ENCODE results near the gene ARID1A.

Gene ARID1A

DNA sequence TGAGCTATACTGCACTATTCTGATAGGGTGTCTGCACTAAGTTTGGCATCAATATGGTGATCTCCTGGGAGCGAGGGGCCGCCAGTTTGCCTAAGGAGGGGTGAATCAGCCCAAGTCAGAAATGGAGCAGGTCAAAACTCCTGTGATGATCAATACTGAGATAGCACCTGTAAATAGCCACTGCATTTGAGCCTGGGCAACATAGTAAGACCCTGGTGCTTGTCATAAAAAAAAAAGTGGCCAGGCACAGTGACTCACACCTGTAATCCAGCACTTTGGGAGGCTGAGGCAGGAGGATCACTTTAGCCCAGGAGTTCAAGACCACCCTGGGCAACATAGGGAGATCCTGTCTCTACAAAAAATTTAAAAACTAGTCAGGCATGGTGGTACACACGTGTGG is 119.1 kb downstream of the ARID1A start:
- no peaks in the 10 kb centered on the region for H3K79me2 ChIP-seq (ENCODE audit: low read length)
- H3K4me3 ChIP-seq (ENCODE audit: low read length): no peak overlapping the region
- no peak overlapping the region for H3K27ac ChIP-seq (ENCODE audit: low read length)
- H3K9me3 ChIP-seq (ENCODE audit: insufficient read depth, low read length): no peaks in the 10 kb centered on the region
- H3K36me3 ChIP-seq (replicated peaks; ENCODE audit: low read depth, low read length): no peaks in the 10 kb centered on the region
- no peak overlapping the region for H3K4me2 ChIP-seq (ENCODE audit: low read length)
- no peak for TF ChIP-seq EZH2phosphoT487 (IDR thresholded peaks at IDR 0.05; ENCODE audit: low read depth)
- TF ChIP-seq, protein P1, sequence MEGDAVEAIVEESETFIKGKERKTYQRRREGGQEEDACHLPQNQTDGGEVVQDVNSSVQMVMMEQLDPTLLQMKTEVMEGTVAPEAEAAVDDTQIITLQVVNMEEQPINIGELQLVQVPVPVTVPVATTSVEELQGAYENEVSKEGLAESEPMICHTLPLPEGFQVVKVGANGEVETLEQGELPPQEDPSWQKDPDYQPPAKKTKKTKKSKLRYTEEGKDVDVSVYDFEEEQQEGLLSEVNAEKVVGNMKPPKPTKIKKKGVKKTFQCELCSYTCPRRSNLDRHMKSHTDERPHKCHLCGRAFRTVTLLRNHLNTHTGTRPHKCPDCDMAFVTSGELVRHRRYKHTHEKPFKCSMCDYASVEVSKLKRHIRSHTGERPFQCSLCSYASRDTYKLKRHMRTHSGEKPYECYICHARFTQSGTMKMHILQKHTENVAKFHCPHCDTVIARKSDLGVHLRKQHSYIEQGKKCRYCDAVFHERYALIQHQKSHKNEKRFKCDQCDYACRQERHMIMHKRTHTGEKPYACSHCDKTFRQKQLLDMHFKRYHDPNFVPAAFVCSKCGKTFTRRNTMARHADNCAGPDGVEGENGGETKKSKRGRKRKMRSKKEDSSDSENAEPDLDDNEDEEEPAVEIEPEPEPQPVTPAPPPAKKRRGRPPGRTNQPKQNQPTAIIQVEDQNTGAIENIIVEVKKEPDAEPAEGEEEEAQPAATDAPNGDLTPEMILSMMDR (IDR thresholded peaks at IDR 0.05; ENCODE audit: low read depth, low read length): no peak
- H3K4me1 ChIP-seq (ENCODE audit: low read length): no peaks in the 10 kb centered on the region
- no peaks in the 10 kb centered on the region for H4K20me1 ChIP-seq (ENCODE audit: insufficient read depth, low read length)
- H3K27me3 ChIP-seq (ENCODE audit: low read depth, low read length): no peaks in the 10 kb centered on the region
- H3K9ac ChIP-seq (ENCODE audit: low read length): no peak overlapping the region
- H2AFZ ChIP-seq (ENCODE audit: low read depth, low read length): no peak overlapping the region

DNA sequence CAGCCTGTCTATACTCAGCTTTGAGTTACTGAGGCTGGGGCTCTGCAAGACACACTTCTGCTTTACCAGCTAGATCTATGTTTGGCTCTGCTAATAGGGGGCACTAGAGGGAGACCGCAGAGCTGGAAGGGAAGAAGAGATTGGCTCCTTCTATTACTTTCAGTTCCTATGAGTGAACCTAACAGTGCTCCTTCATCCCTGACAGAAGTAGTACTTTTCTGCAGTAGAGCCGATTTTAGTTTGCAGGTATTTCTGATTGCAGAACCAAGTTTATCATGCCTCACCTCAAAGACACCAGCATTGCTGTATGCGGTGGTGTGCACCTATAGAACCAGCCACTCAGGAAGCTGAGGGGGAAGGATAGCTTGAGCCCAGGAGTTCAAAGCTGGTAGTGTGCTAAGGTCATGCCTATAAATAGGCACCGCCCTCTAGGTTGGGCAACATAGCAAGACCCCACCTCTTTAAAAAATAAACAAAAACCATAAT is 125.0 kb downstream of the ARID1A start:
- Histone ChIP-seq H2AFZ (ENCODE audit: low read depth, low read length) (peak overlapping the region; percentile 74; the same call in 1 of the 2 replicates), H3K4me2 (ENCODE audit: low read length) (peak overlapping the region; percentile 87), H3K9ac (ENCODE audit: low read length) (no peak overlapping the region), H3K9me3 (ENCODE audit: insufficient read depth, low read length) (no peaks in the 10 kb centered on the region), H3K4me3 (ENCODE audit: low read length) (peak overlapping the region; percentile 63), H3K27me3 (ENCODE audit: low read depth, low read length) (no peaks in the 10 kb centered on the region), H3K27ac (ENCODE audit: low read length) (peak overlapping the region; percentile 50), H3K4me1 (ENCODE audit: low read length) (peaks cover 15% of the 10 kb centered on the region), H4K20me1 (ENCODE audit: insufficient read depth, low read length) (no peaks in the 10 kb centered on the region), H3K79me2 (ENCODE audit: low read length) (no peaks in the 10 kb centered on the region), H3K36me3 (replicated peaks; ENCODE audit: low read depth, low read length) (no peaks in the 10 kb centered on the region)
- no peak for TF ChIP-seq EZH2phosphoT487 (IDR thresholded peaks at IDR 0.05; ENCODE audit: low read depth)
- TF ChIP-seq, protein P1 (IDR thresholded peaks at IDR 0.05; ENCODE audit: low read depth, low read length): peak; percentile 55

DNA sequence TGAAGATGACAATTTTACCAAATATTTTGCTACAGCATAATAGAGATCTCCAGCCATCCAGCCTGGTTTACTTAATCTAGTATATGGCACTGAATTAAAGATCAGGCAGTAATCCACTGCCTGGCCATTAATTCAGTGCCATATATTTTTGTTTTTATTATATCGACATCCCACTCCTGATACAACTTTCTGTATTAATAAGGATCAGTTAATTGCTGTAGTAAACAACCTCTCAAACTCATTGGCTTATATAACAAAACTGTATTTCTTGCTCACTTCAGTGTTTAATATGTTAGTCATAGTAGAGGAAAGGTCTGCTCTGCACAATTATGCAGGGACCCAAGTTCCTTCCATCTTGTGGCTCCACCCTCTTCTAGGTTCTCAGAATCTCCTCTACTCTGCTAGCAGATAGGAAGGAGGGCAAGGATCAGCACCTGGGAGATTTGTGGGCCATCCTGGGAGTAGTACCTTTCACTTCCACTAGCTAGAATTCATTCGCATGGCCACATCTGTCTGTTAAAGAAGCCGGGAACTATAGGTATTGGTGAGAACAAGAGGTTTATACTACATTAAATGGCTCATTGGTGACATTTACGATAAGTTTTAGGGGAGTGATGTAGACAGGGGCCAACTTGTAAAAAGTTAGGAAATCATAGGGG is 127.1 kb downstream of the ARID1A start:
- Histone ChIP-seq H3K79me2 (ENCODE audit: low read length) (peaks cover 16% of the 10 kb centered on the region), H3K9ac (ENCODE audit: low read length) (no peak overlapping the region), H3K4me1 (ENCODE audit: low read length) (peaks cover 23% of the 10 kb centered on the region)

DNA sequence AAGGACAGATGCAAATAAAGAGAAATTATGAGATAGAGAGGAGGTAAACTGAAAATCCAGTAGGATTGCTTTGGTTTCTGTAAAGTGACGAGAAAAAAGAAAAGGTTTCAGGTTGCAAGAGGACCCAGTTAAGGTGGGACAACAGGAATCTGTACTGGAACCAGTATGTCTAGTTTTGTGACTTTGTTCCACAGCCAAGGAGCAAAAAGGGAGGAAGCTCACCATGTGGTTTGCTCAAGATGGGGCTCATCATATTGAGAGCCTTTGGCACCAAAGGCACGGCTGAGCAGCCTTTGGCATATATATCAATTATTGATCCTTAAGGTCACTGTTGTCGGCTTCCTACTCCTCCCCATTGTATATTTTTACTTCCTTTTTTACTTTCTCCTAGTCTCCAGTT is 128.9 kb downstream of the ARID1A start:
- Histone ChIP-seq H3K4me2 (ENCODE audit: low read length) (no peak overlapping the region), H3K4me3 (ENCODE audit: low read length) (no peak overlapping the region), H3K9me3 (ENCODE audit: insufficient read depth, low read length) (no peaks in the 10 kb centered on the region), H3K36me3 (replicated peaks; ENCODE audit: low read depth, low read length) (peaks cover 9% of the 10 kb centered on the region), H4K20me1 (ENCODE audit: insufficient read depth, low read length) (peaks cover 7% of the 10 kb centered on the region), H3K9ac (ENCODE audit: low read length) (no peak overlapping the region), H2AFZ (ENCODE audit: low read depth, low read length) (no peak overlapping the region), H3K27ac (ENCODE audit: low read length) (no peak overlapping the region), H3K27me3 (ENCODE audit: low read depth, low read length) (no peaks in the 10 kb centered on the region), H3K4me1 (ENCODE audit: low read length) (peaks cover 35% of the 10 kb centered on the region), H3K79me2 (ENCODE audit: low read length) (peaks cover 34% of the 10 kb centered on the region)
- no peak for TF ChIP-seq EZH2phosphoT487 (IDR thresholded peaks at IDR 0.05; ENCODE audit: low read depth)
- TF ChIP-seq, protein P1 (IDR thresholded peaks at IDR 0.05; ENCODE audit: low read depth, low read length): no peak

More for the DNA sequence above, 127.1 kb downstream of the ARID1A start:
- no peaks in the 10 kb centered on the region for H4K20me1 ChIP-seq (ENCODE audit: insufficient read depth, low read length)
- TF ChIP-seq EZH2phosphoT487 (IDR thresholded peaks at IDR 0.05; ENCODE audit: low read depth): no peak
- TF ChIP-seq, protein P1 (IDR thresholded peaks at IDR 0.05; ENCODE audit: low read depth, low read length): no peak
- H3K27ac ChIP-seq (ENCODE audit: low read length): no peak overlapping the region
- no peaks in the 10 kb centered on the region for H3K36me3 ChIP-seq (replicated peaks; ENCODE audit: low read depth, low read length)
- H3K4me3 ChIP-seq (ENCODE audit: low read length): no peak overlapping the region
- no peak overlapping the region for H2AFZ ChIP-seq (ENCODE audit: low read depth, low read length)
- no peaks in the 10 kb centered on the region for H3K9me3 ChIP-seq (ENCODE audit: insufficient read depth, low read length)
- H3K27me3 ChIP-seq (ENCODE audit: low read depth, low read length): no peaks in the 10 kb centered on the region
- H3K4me2 ChIP-seq (ENCODE audit: low read length): no peak overlapping the region

All from OCI-LY3 (cell line).